Lower leg skin (tissue), 4 donors: ENCODE data around the gene OR52J3. TPM values are rescaled to one million over a fixed set of nuclear protein-coding genes. Genes with fewer than 3 reads are reported as not detected.

Experiments
- DNase-seq, 2 donors: peaks; one replicate each; pipeline ENCODE4 v3.0.0-alpha.2; 2019; ENCODE audit warnings: low spot score in 2 of 2
- H3K4me3 ChIP-seq: fragments of 200-600 bp; sonication (generic); 2 replicates; pipeline ENCODE4 v1.5.1; 2017; ENCODE audit warnings: mild to moderate bottlenecking, low read depth; ENCODE audit not compliant: poor library complexity, severe bottlenecking
- POLR2A ChIP-seq, 2 donors: fragments of 450-650 bp; IDR thresholded peaks; one replicate each; pipeline ENCODE4 v1.6.1; 2016 to 2017; ENCODE audit warnings: antibody characterized with exemption in 2 of 2, mild to moderate bottlenecking in 1 of 2, moderate library complexity in 1 of 2
- WGBS, 2 donors: methylation state at CpG; one replicate each; pipeline ENCODE4 v1.1.5; 2018; 5-methylcytosine and 5-hydroxymethylcytosine counted together
- intact Hi-C: fragments of 100-400 bp; cut with DNase I; formaldehyde crosslinking; loops from one replicate; pipeline ENCODE4 v1.15.0; 2023; ENCODE audit warnings: low total_unique reads
- total RNA-seq, 4 donors: library from RNA; depleted of rRNA; stranded (reverse); fragments of >200 nt; gene quantifications; one replicate each; pipeline ENCODE4 v1.1.0, GENCODE V29; 2016
- TF ChIP-seq, protein P1 (sequence below), 3 donors: fragments of 450-650 bp; IDR thresholded peaks; one replicate each; pipeline ENCODE4 v1.5.1; 2016; ENCODE audit warnings: antibody characterized with exemption in 3 of 3, mild to moderate bottlenecking in 3 of 3, moderate library complexity in 2 of 3

The OR52J3 gene
- total RNA-seq, 4 donors from 2014 or later, result not detected

DNA sequence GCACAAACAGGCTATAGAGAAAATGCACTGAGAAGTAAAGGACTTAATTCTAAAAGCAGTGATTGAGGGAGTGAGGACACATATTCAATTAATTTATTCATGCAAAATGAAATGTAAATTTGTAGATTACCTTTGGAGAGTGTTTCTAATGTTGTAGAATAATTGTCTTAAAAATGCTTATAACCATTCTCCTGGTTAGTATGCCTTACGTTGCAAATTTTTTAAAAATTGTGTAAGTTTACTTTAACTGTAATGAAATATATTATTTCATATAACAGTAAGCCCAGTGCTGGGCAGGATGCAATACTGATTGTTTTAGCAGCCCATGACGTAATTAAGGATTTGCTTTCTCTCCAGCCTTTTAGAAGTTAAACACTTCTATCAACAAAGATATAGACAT lies 49.7 kb downstream of the OR52J3 start:
- WGBS, 2 donors, result 84 to 87% methylated on average over 2 of the region's 2 CpGs
- intact Hi-C loops, result no loop called here
- no peak overlapping the region for H3K4me3 ChIP-seq
- no peak for DNase-seq
- TF ChIP-seq POLR2A (IDR thresholded peaks at IDR 0.05), result no peak
- TF ChIP-seq, protein P1, sequence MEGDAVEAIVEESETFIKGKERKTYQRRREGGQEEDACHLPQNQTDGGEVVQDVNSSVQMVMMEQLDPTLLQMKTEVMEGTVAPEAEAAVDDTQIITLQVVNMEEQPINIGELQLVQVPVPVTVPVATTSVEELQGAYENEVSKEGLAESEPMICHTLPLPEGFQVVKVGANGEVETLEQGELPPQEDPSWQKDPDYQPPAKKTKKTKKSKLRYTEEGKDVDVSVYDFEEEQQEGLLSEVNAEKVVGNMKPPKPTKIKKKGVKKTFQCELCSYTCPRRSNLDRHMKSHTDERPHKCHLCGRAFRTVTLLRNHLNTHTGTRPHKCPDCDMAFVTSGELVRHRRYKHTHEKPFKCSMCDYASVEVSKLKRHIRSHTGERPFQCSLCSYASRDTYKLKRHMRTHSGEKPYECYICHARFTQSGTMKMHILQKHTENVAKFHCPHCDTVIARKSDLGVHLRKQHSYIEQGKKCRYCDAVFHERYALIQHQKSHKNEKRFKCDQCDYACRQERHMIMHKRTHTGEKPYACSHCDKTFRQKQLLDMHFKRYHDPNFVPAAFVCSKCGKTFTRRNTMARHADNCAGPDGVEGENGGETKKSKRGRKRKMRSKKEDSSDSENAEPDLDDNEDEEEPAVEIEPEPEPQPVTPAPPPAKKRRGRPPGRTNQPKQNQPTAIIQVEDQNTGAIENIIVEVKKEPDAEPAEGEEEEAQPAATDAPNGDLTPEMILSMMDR (IDR thresholded peaks at IDR 0.05), result no peak

Other genes with a start within 250 kb of the OR52J3 start
- not detected for gene OR52R1, start 242.1 kb upstream of the OR52J3 start, total RNA-seq
- gene OR51F2, start 225.2 kb upstream of the OR52J3 start, total RNA-seq, result not detected
- not detected for gene OR51S1, start 197.3 kb upstream of the OR52J3 start, total RNA-seq
- not detected for gene OR51T1, start 164.6 kb upstream of the OR52J3 start, total RNA-seq
- gene OR51A7, start 142.7 kb upstream of the OR52J3 start, total RNA-seq, result not detected
- not detected for gene OR51G2, start 127.2 kb upstream of the OR52J3 start, total RNA-seq
- not detected for gene OR51G1, start 122.2 kb upstream of the OR52J3 start, total RNA-seq
- gene OR51A4, start 98.9 kb upstream of the OR52J3 start, total RNA-seq, result not detected
- not detected for gene OR51A2, start 90.8 kb upstream of the OR52J3 start, total RNA-seq
- not detected for gene OR51L1, start 51.7 kb upstream of the OR52J3 start, total RNA-seq
- 1 to 10 TPM in 1 of 4 donors, not detected in 3; 2.7 TPM for gene OR52E2, start 13.1 kb downstream of the OR52J3 start, total RNA-seq
- gene OR52E1, start 23.0 kb downstream of the OR52J3 start, total RNA-seq, result not detected
- not detected for gene OR52A5, start 91.8 kb downstream of the OR52J3 start, total RNA-seq
- not detected for gene OR52A1, start 108.2 kb downstream of the OR52J3 start, total RNA-seq
- gene OR51V1, start 154.2 kb downstream of the OR52J3 start, total RNA-seq, result not detected
- 10 to 100 TPM in 2 of 4 donors, 1 to 10 TPM in 1, under 1 TPM in 1; 0.56 to 65.8 (median 13.1) TPM for gene HBB, start 180.5 kb downstream of the OR52J3 start, total RNA-seq
- not detected for gene HBD, start 188.0 kb downstream of the OR52J3 start, total RNA-seq
- gene HBG1, start 203.3 kb downstream of the OR52J3 start, total RNA-seq, result not detected
- not detected for gene HBG2, start 208.3 kb downstream of the OR52J3 start, total RNA-seq
- not detected for gene HBE1, start 223.4 kb downstream of the OR52J3 start, total RNA-seq